ENCODE data around the gene NEGR1. TPM values are rescaled to one million over a fixed set of nuclear protein-coding genes. Genes with fewer than 3 reads are reported as not detected.

NEGR1 gene
- total RNA-seq, 1 donor from 2014 or later: 2.4 TPM

DNA sequence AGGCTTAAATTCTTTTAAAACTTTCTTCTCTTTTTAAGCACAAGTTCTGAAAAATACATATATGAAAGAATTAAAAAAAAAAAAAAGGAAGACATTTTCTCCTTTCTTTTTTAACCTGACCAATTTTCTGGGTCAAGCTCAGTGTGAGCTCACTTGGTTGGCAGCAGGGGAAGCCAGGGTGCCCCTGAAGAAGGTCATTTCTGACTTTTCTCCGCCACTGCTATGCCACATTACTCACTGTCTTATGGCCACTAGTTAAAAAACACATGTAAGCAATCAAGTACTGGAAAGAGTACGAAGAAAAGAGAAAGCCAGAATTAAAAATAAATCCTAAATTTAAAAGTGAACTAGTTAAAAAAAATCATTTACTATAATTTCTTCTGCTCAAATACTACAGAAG, 275.0 kb downstream of the NEGR1 start:
- Mint-ChIP-seq H3K9me3 (no peaks in the 10 kb centered on the region), H3K27ac (no peak overlapping the region), H3K4me1 (peaks cover 10% of the 10 kb centered on the region), H3K27me3 (ENCODE audit: low read depth) (no peaks in the 10 kb centered on the region), H3K4me3 (no peak overlapping the region), H3K36me3 (no peaks in the 10 kb centered on the region)
- TF ChIP-seq, protein P1, sequence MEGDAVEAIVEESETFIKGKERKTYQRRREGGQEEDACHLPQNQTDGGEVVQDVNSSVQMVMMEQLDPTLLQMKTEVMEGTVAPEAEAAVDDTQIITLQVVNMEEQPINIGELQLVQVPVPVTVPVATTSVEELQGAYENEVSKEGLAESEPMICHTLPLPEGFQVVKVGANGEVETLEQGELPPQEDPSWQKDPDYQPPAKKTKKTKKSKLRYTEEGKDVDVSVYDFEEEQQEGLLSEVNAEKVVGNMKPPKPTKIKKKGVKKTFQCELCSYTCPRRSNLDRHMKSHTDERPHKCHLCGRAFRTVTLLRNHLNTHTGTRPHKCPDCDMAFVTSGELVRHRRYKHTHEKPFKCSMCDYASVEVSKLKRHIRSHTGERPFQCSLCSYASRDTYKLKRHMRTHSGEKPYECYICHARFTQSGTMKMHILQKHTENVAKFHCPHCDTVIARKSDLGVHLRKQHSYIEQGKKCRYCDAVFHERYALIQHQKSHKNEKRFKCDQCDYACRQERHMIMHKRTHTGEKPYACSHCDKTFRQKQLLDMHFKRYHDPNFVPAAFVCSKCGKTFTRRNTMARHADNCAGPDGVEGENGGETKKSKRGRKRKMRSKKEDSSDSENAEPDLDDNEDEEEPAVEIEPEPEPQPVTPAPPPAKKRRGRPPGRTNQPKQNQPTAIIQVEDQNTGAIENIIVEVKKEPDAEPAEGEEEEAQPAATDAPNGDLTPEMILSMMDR (IDR thresholded peaks at IDR 0.05; ENCODE audit: unreplicated experiment): no peak
- no peak for DNase-seq (ENCODE audit: low spot score in 2 of 2, unreplicated experiment in 2 of 2)

DNA sequence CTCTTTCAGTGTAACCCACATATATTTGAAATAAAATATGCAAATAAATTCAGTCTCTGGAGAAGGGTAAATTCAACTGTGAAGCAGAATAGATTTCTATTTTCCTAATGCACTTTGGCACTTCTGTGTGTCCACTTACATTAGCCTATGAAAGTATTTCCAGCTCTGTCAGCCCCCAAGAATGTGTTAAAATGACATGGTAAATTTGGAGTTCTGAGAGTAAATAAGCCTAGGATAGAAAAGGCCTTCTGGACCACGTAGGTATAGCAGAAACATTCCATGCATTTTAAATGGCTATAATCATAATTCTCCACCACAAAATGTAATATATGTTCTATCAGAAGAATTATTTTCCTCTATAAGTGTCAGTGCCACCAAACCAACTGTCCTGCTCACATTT, 276.2 kb downstream of the NEGR1 start:
- no peak overlapping the region for H3K27ac Mint-ChIP-seq
- H3K27me3 Mint-ChIP-seq (ENCODE audit: low read depth): no peaks in the 10 kb centered on the region
- TF ChIP-seq, protein P1 (IDR thresholded peaks at IDR 0.05; ENCODE audit: unreplicated experiment): no peak
- H3K4me3 Mint-ChIP-seq: no peak overlapping the region
- H3K4me1 Mint-ChIP-seq: peaks cover 13% of the 10 kb centered on the region
- no peak for DNase-seq (ENCODE audit: low spot score in 2 of 2, unreplicated experiment in 2 of 2)
- H3K9me3 Mint-ChIP-seq: no peaks in the 10 kb centered on the region
- H3K36me3 Mint-ChIP-seq: no peaks in the 10 kb centered on the region

DNA sequence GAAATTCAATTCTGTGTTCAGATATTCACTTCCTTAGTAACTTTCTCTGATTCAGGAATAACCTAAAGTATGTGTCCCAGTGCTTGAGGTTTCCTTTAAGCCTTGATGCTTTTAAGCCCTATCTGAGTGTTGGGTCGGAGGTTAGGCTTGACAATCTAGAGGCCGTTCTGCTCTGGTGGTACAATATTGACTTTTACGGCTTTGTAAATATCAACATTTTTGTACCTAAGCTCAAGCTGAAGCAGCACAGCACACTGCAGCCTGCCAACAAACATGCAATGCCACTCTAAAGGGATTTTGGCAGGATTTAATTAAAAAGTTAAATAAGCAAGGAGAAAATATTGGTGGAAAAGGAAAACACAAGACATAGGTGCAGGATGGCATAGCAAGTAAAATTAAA, 279.2 kb downstream of the NEGR1 start:
- no peaks in the 10 kb centered on the region for H3K9me3 Mint-ChIP-seq
- DNase-seq (ENCODE audit: low spot score in 2 of 2, unreplicated experiment in 2 of 2): no peak
- no peaks in the 10 kb centered on the region for H3K36me3 Mint-ChIP-seq
- H3K27me3 Mint-ChIP-seq (ENCODE audit: low read depth): no peaks in the 10 kb centered on the region
- TF ChIP-seq, protein P1 (IDR thresholded peaks at IDR 0.05; ENCODE audit: unreplicated experiment): no peak
- H3K27ac Mint-ChIP-seq: no peak overlapping the region
- H3K4me1 Mint-ChIP-seq: peaks cover 12% of the 10 kb centered on the region
- H3K4me3 Mint-ChIP-seq: no peak overlapping the region

DNA sequence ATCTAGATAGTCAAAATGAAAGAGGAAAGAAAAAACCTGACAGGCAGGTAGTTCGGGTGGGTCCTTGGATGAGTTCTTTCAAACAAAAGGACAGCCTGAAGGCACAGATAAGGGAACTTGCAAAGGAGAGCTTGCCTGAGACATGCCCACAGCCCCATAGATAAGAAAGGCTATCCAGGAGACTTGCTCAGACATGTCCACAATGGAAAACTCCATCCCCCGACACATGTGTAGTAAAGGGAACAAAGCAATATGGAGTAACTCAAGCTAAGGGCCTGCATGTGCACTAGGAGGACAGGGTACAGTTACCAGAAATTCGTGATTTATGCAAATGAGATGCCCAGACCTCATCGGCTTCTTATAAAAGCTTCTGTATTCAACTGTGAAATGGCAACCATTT, 281.5 kb downstream of the NEGR1 start:
- TF ChIP-seq, protein P1 (IDR thresholded peaks at IDR 0.05; ENCODE audit: unreplicated experiment): no peak
- peaks cover 8% of the 10 kb centered on the region for H3K4me1 Mint-ChIP-seq
- no peaks in the 10 kb centered on the region for H3K27me3 Mint-ChIP-seq (ENCODE audit: low read depth)
- peaks cover 10% of the 10 kb centered on the region for H3K9me3 Mint-ChIP-seq
- peak overlapping the region; percentile 30 for H3K27ac Mint-ChIP-seq
- no peak overlapping the region for H3K4me3 Mint-ChIP-seq
- H3K36me3 Mint-ChIP-seq: no peaks in the 10 kb centered on the region
- no peak for DNase-seq (ENCODE audit: low spot score in 2 of 2, unreplicated experiment in 2 of 2)

DNA sequence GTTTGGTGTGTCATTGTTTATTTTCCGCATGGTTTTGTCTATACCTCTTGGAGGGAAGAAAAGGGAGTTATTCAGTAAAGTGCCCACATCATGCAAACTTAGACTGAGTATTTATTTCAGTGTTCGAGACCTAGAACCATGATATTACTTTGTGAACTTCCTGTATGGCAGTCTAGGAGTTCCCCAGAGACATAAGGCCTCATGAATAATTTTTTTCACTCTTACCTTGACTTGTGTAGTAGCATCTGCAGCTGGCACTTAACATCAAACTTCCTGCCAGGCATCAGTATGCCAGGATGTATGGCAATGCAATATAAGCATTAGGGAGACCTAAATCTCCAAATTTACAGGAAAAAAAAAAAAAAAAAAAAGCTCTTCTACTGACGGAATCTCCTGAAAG, 287.7 kb downstream of the NEGR1 start:
- Mint-ChIP-seq H3K4me3 (no peak overlapping the region), H3K9me3 (peaks cover 16% of the 10 kb centered on the region), H3K27ac (no peak overlapping the region), H3K36me3 (no peaks in the 10 kb centered on the region), H3K27me3 (ENCODE audit: low read depth) (no peaks in the 10 kb centered on the region), H3K4me1 (peaks cover 2% of the 10 kb centered on the region)
- TF ChIP-seq, protein P1 (IDR thresholded peaks at IDR 0.05; ENCODE audit: unreplicated experiment): no peak
- DNase-seq (ENCODE audit: low spot score in 2 of 2, unreplicated experiment in 2 of 2): no peak

DNA sequence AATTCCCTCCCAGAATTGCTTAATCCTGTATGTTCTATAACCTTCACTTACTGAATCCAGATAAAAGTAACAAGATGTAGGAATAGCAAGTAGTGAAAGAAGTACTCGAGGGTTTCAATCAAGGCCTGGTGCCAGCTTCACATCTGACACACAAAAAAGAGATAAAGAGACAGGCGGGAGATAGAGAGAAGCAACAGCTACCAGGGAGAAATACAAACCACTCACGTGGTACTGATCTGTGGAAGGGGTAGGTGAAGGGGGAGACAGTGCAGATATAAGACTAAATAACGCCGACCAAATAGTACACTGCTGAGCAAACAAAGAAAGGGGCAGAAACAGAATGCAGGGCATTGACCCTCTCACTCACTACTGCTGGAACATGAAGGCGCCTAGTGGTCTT, 295.2 kb downstream of the NEGR1 start:
- H3K9me3 Mint-ChIP-seq: no peaks in the 10 kb centered on the region
- no peaks in the 10 kb centered on the region for H3K36me3 Mint-ChIP-seq
- no peak overlapping the region for H3K27ac Mint-ChIP-seq
- DNase-seq (ENCODE audit: low spot score in 2 of 2, unreplicated experiment in 2 of 2): no peak
- TF ChIP-seq, protein P1 (IDR thresholded peaks at IDR 0.05; ENCODE audit: unreplicated experiment): no peak
- H3K4me3 Mint-ChIP-seq: no peak overlapping the region
- H3K27me3 Mint-ChIP-seq (ENCODE audit: low read depth): no peaks in the 10 kb centered on the region
- peaks cover 16% of the 10 kb centered on the region for H3K4me1 Mint-ChIP-seq
